Mesodermal cell (in vitro differentiated cells): ENCODE data around the gene DHRS9.
"Not testable (repeated sequence)": the region's sequence is repeated elsewhere in the genome, so short reads cannot be mapped to it uniquely, and the experiment has no call there.

Experiments
- H3K27ac ChIP-seq: 2 replicates; pipeline ENCODE4 v1.7.0; 2013; ENCODE audit warnings: mild to moderate bottlenecking, low read depth, low read length, moderate library complexity; ENCODE audit not compliant: severe bottlenecking
- H3K36me3 ChIP-seq: 2 replicates; pipeline ENCODE4 v1.7.1; 2013; ENCODE audit warnings: mild to moderate bottlenecking, low read length, moderate library complexity; ENCODE audit not compliant: control insufficient read depth, insufficient read depth
- H3K4me1 ChIP-seq: one replicate; pipeline ENCODE4 v1.7.1; 2013; ENCODE audit warnings: mild to moderate bottlenecking, low read length; ENCODE audit not compliant: insufficient read depth, control insufficient read depth, poor library complexity, severe bottlenecking
- H3K4me3 ChIP-seq: 2 replicates; pipeline ENCODE4 v1.7.0; 2013; ENCODE audit warnings: low read length, control low read depth, mild to moderate bottlenecking; ENCODE audit not compliant: insufficient read depth, poor library complexity, severe bottlenecking; ENCODE audit errors: extremely low read depth
- H3K9me3 ChIP-seq: 2 replicates; pipeline ENCODE4 v1.7.1; 2013; ENCODE audit warnings: mild to moderate bottlenecking, low read length, moderate library complexity; ENCODE audit not compliant: control insufficient read depth
- WGBS, 2 experiments: methylation state at CpG; one replicate each; pipeline ENCODE4 v1.1.5; 2013; ENCODE audit warnings: missing lambda C conversion rate in 2 of 2; ENCODE audit not compliant: insufficient coverage in 2 of 2; 5-methylcytosine and 5-hydroxymethylcytosine counted together

Gene DHRS9

GRCh38 chr2:169112841-169113240 lies 43.5 kb downstream of the DHRS9 start:
- H3K4me3 ChIP-seq = no peak overlapping the region
- no peaks in the 10 kb centered on the region for H3K36me3 ChIP-seq
- H3K4me1 ChIP-seq = no peaks in the 10 kb centered on the region
- no peaks in the 10 kb centered on the region for H3K9me3 ChIP-seq
- WGBS, 2 experiments = 87 to 88% methylated on average over 1 to 5 of the region's 6 CpGs
- H3K27ac ChIP-seq = no peak overlapping the region

- 91 to 92% methylated on average over 2 to 4 of the region's 4 CpGs for WGBS, 2 experiments
- Histone ChIP-seq H3K36me3 (no peaks in the 10 kb centered on the region), H3K9me3 (no peaks in the 10 kb centered on the region), H3K4me3 (no peak overlapping the region), H3K27ac (no peak overlapping the region), H3K4me1 (no peaks in the 10 kb centered on the region)
Observed at GRCh38 chr2:169114056-169114455, 44.7 kb downstream of the DHRS9 start.

GRCh38 chr2:169116327-169116726 lies 47.0 kb downstream of the DHRS9 start:
- Histone ChIP-seq H3K4me1 (no peaks in the 10 kb centered on the region), H3K36me3 (no peaks in the 10 kb centered on the region), H3K27ac (no peak overlapping the region), H3K9me3 (no peaks in the 10 kb centered on the region), H3K4me3 (no peak overlapping the region)
- 83 to 95% methylated on average over 1 to 2 of the region's 2 CpGs for WGBS, 2 experiments

- Histone ChIP-seq H3K27ac (no peak overlapping the region), H3K4me3 (no peak overlapping the region), H3K9me3 (no peaks in the 10 kb centered on the region), H3K36me3 (no peaks in the 10 kb centered on the region), H3K4me1 (no peaks in the 10 kb centered on the region)
Observed at GRCh38 chr2:169116993-169117392, 47.6 kb downstream of the DHRS9 start.

- H3K4me3 ChIP-seq = no peak overlapping the region
- H3K4me1 ChIP-seq = no peaks in the 10 kb centered on the region
- no peak overlapping the region for H3K27ac ChIP-seq
- H3K36me3 ChIP-seq = no peaks in the 10 kb centered on the region
- 57% methylated on average over 1 of the region's 2 CpGs; no CpG with 5 or more reads in 1 of the 2 experiments for WGBS, 2 experiments
- no peaks in the 10 kb centered on the region for H3K9me3 ChIP-seq
Observed at GRCh38 chr2:169118060-169118459, 48.7 kb downstream of the DHRS9 start.

- WGBS, 2 experiments = 90 to 91% methylated on average over 3 to 4 of the region's 4 CpGs
- no peak overlapping the region for H3K27ac ChIP-seq
- no peak overlapping the region for H3K4me3 ChIP-seq
- H3K4me1 ChIP-seq = no peaks in the 10 kb centered on the region
- no peaks in the 10 kb centered on the region for H3K9me3 ChIP-seq
- no peaks in the 10 kb centered on the region for H3K36me3 ChIP-seq
Observed at GRCh38 chr2:169119123-169119760, 49.9 kb downstream of the DHRS9 start.

- no peak overlapping the region for H3K27ac ChIP-seq
- no peak overlapping the region for H3K4me3 ChIP-seq
- no peaks in the 10 kb centered on the region for H3K9me3 ChIP-seq
- WGBS, 2 experiments = 83 to 86% methylated on average over 1 of the region's 4 CpGs
- H3K4me1 ChIP-seq = no peaks in the 10 kb centered on the region
- no peaks in the 10 kb centered on the region for H3K36me3 ChIP-seq
Observed at GRCh38 chr2:169119851-169120250, 50.5 kb downstream of the DHRS9 start.

GRCh38 chr2:169129703-169130243 lies 60.4 kb downstream of the DHRS9 start:
- 90 to 91% methylated on average over 5 of the region's 5 CpGs for WGBS, 2 experiments
- Histone ChIP-seq H3K4me3 (no peak overlapping the region), H3K36me3 (no peaks in the 10 kb centered on the region), H3K9me3 (no peaks in the 10 kb centered on the region), H3K4me1 (no peaks in the 10 kb centered on the region), H3K27ac (no peak overlapping the region)

- Histone ChIP-seq H3K4me1 (no peaks in the 10 kb centered on the region), H3K36me3 (no peaks in the 10 kb centered on the region), H3K4me3 (no peak overlapping the region), H3K27ac (no peak overlapping the region), H3K9me3 (no peaks in the 10 kb centered on the region)
- 40 to 42% methylated on average over 5 to 6 of the region's 9 CpGs for WGBS, 2 experiments
Observed at GRCh38 chr2:169131587-169132512, 62.5 kb downstream of the DHRS9 start.

- not testable (repeated sequence) for H3K9me3 ChIP-seq, H3K4me3 ChIP-seq, H3K4me1 ChIP-seq, H3K27ac ChIP-seq, H3K36me3 ChIP-seq
- 78 to 82% methylated on average over 5 to 6 of the region's 6 CpGs for WGBS, 2 experiments
Observed at GRCh38 chr2:169134272-169134671, 64.9 kb downstream of the DHRS9 start.

- not testable (repeated sequence) for H3K4me3 ChIP-seq, H3K36me3 ChIP-seq, H3K9me3 ChIP-seq, H3K27ac ChIP-seq, H3K4me1 ChIP-seq
- 96 to 100% methylated on average over 2 to 4 of the region's 5 CpGs for WGBS, 2 experiments
Observed at GRCh38 chr2:169136428-169136827, 67.1 kb downstream of the DHRS9 start.
